ENCODE data around the gene POLR2F. TPM values are rescaled to one million over a fixed set of nuclear protein-coding genes. Genes with fewer than 3 reads are reported as not detected.

POLR2F gene
- polyA plus RNA-seq, 1 donor from 2014 or later = 195 TPM

DNA sequence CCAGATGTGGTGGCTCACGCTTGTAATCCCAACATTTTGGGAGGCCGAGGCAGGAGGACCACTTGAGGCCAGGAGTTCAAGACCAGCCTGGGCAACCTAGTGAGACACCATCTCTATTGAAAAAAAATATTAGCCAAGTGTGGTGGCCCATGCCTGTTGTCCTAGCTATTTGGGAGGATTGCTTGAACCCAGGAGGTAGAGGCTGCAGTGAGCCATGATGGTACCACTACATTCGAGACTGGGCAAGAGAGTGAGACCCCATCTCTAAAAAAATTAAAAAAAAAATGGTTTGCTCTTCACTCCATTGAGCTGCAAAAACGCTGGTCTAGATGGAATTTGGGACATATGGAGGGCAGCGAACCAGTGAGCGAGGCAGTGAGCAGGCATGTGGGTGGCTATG lies 52.4 kb downstream of the POLR2F start:
- Histone ChIP-seq H2AFZ (ENCODE audit: low read depth, low read length) (no peak overlapping the region), H3K27me3 (ENCODE audit: insufficient read depth, low read depth, low read length) (no peaks in the 10 kb centered on the region), H3K79me2 (replicated peaks; ENCODE audit: insufficient read depth, low read length) (no peaks in the 10 kb centered on the region), H3K9me3 (ENCODE audit: low read length) (no peaks in the 10 kb centered on the region), H3K9ac (ENCODE audit: low read length) (no peak overlapping the region), H3K36me3 (ENCODE audit: insufficient read depth, low read length) (no peaks in the 10 kb centered on the region), H4K20me1 (ENCODE audit: insufficient read depth) (no peaks in the 10 kb centered on the region), H3K27ac (ENCODE audit: low read length) (no peak overlapping the region), H3K4me3 (ENCODE audit: low read length) (no peak overlapping the region), H3K9me2 (ENCODE audit: insufficient read depth, low read length) (no peaks in the 10 kb centered on the region), H3K4me2 (ENCODE audit: low read length) (no peak overlapping the region), H3F3A (ENCODE audit: insufficient read depth, low read length, poor library complexity, severe bottlenecking) (no peaks in the 10 kb centered on the region)
- TF ChIP-seq RAD21 (conservative IDR thresholded peaks at IDR 0.05) (no peak), SMC3 (conservative IDR thresholded peaks at IDR 0.05; ENCODE audit: poor library complexity) (no peak), TAF1 (IDR thresholded peaks at IDR 0.05; ENCODE audit: low read depth) (no peak), MXI1 (conservative IDR thresholded peaks at IDR 0.05; ENCODE audit: poor library complexity, severe bottlenecking) (no peak), EZH2 (IDR thresholded peaks at IDR 0.05; ENCODE audit: borderline replicate concordance, insufficient read depth, low read length, poor library complexity, severe bottlenecking) (no peak), POLR2AphosphoS5 (IDR thresholded peaks at IDR 0.05) (no peak), EP300 (conservative IDR thresholded peaks at IDR 0.05; ENCODE audit: poor library complexity, severe bottlenecking) (no peak), REST (IDR thresholded peaks at IDR 0.05; ENCODE audit: borderline replicate concordance) (no peak)
- TF ChIP-seq, protein P1, sequence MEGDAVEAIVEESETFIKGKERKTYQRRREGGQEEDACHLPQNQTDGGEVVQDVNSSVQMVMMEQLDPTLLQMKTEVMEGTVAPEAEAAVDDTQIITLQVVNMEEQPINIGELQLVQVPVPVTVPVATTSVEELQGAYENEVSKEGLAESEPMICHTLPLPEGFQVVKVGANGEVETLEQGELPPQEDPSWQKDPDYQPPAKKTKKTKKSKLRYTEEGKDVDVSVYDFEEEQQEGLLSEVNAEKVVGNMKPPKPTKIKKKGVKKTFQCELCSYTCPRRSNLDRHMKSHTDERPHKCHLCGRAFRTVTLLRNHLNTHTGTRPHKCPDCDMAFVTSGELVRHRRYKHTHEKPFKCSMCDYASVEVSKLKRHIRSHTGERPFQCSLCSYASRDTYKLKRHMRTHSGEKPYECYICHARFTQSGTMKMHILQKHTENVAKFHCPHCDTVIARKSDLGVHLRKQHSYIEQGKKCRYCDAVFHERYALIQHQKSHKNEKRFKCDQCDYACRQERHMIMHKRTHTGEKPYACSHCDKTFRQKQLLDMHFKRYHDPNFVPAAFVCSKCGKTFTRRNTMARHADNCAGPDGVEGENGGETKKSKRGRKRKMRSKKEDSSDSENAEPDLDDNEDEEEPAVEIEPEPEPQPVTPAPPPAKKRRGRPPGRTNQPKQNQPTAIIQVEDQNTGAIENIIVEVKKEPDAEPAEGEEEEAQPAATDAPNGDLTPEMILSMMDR (IDR thresholded peaks at IDR 0.05; ENCODE audit: poor library complexity, severe bottlenecking) = no peak

GRCh38 chr22:38006906-38007305 lies 53.4 kb downstream of the POLR2F start:
- no peaks in the 10 kb centered on the region for H4K20me1 ChIP-seq (ENCODE audit: insufficient read depth)
- H3F3A ChIP-seq (ENCODE audit: insufficient read depth, low read length, poor library complexity, severe bottlenecking) = no peaks in the 10 kb centered on the region
- H3K4me2 ChIP-seq (ENCODE audit: low read length) = no peak overlapping the region
- H3K36me3 ChIP-seq (ENCODE audit: insufficient read depth, low read length) = no peaks in the 10 kb centered on the region
- TF ChIP-seq POLR2AphosphoS5 (IDR thresholded peaks at IDR 0.05) (no peak), RAD21 (conservative IDR thresholded peaks at IDR 0.05) (no peak), REST (IDR thresholded peaks at IDR 0.05; ENCODE audit: borderline replicate concordance) (no peak), SMC3 (conservative IDR thresholded peaks at IDR 0.05; ENCODE audit: poor library complexity) (no peak), EP300 (conservative IDR thresholded peaks at IDR 0.05; ENCODE audit: poor library complexity, severe bottlenecking) (no peak), TAF1 (IDR thresholded peaks at IDR 0.05; ENCODE audit: low read depth) (no peak), MXI1 (conservative IDR thresholded peaks at IDR 0.05; ENCODE audit: poor library complexity, severe bottlenecking) (no peak), EZH2 (IDR thresholded peaks at IDR 0.05; ENCODE audit: borderline replicate concordance, insufficient read depth, low read length, poor library complexity, severe bottlenecking) (no peak)
- TF ChIP-seq, protein P1 (IDR thresholded peaks at IDR 0.05; ENCODE audit: poor library complexity, severe bottlenecking) = no peak
- H3K9ac ChIP-seq (ENCODE audit: low read length) = no peak overlapping the region
- H3K9me3 ChIP-seq (ENCODE audit: low read length) = no peaks in the 10 kb centered on the region
- no peak overlapping the region for H3K27ac ChIP-seq (ENCODE audit: low read length)
- H3K9me2 ChIP-seq (ENCODE audit: insufficient read depth, low read length) = no peaks in the 10 kb centered on the region
- no peaks in the 10 kb centered on the region for H3K27me3 ChIP-seq (ENCODE audit: insufficient read depth, low read depth, low read length)
- H3K79me2 ChIP-seq (replicated peaks; ENCODE audit: insufficient read depth, low read length) = no peaks in the 10 kb centered on the region
- H3K4me3 ChIP-seq (ENCODE audit: low read length) = no peak overlapping the region
- H2AFZ ChIP-seq (ENCODE audit: low read depth, low read length) = no peak overlapping the region
